Measurements from ENCODE around the gene HTR3E. TPM values are rescaled to one million over a fixed set of nuclear protein-coding genes. Genes with fewer than 3 reads are reported as not detected.
A peak's percentile ranks its signal among the peaks of the same experiment; 100 is the strongest.
"Not testable (repeated sequence)": the region's sequence is repeated elsewhere in the genome, so short reads cannot be mapped to it uniquely, and the experiment has no call there.

HTR3E gene
- total RNA-seq, 4 donors from 2014 or later = 1.2 TPM; not detected in 3

DNA sequence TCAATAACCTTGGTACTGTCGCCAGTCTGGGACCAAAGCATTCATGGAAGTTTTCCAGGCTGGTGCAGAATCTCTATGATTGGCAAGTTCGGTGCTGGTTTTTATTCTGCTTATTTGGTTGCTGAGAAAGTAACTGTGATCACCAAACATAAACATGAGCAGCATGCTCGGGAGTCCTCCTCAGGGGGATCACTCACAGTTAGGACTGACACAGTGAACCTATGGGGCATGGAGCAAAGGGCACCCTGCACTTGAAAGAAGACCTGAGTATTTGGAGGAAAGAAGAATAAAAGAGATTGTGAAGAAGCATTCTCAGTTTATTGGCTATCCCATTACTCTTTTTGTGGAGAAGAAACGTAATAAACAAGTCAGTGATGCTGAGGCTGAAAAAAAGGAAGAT lies 19.2 kb downstream of the HTR3E start:
- no peaks in the 10 kb centered on the region for H3K27me3 ChIP-seq
- no peak overlapping the region for H3K27ac ChIP-seq
- H3K9me3 ChIP-seq = no peaks in the 10 kb centered on the region
- H3K36me3 ChIP-seq = no peaks in the 10 kb centered on the region
- DNase-seq = no peak
- no peak overlapping the region for H3K4me3 ChIP-seq
- TF ChIP-seq, protein P1, sequence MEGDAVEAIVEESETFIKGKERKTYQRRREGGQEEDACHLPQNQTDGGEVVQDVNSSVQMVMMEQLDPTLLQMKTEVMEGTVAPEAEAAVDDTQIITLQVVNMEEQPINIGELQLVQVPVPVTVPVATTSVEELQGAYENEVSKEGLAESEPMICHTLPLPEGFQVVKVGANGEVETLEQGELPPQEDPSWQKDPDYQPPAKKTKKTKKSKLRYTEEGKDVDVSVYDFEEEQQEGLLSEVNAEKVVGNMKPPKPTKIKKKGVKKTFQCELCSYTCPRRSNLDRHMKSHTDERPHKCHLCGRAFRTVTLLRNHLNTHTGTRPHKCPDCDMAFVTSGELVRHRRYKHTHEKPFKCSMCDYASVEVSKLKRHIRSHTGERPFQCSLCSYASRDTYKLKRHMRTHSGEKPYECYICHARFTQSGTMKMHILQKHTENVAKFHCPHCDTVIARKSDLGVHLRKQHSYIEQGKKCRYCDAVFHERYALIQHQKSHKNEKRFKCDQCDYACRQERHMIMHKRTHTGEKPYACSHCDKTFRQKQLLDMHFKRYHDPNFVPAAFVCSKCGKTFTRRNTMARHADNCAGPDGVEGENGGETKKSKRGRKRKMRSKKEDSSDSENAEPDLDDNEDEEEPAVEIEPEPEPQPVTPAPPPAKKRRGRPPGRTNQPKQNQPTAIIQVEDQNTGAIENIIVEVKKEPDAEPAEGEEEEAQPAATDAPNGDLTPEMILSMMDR (IDR thresholded peaks at IDR 0.05) = no peak
- no peak for TF ChIP-seq POLR2A (IDR thresholded peaks at IDR 0.05)
- H3K4me1 ChIP-seq = no peaks in the 10 kb centered on the region

DNA sequence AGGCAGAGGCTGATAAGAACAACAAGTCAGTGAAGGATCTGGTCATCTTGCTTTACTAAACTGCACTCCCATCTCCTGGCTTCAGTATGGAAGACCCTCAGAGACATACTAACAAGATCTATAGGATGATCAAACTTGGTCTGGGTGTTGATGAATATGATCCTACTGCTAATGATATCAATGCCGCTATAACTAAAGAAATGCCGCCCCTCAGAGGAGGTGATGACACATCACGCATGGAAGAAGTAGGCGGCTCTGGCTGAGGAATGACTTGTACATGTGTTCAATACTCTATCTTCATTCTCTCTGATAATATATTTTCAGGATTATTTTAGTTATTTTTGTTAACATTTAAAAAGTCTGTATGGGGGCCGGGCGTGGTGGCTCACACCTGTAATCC lies 20.8 kb downstream of the HTR3E start:
- TF ChIP-seq, protein P1 (IDR thresholded peaks at IDR 0.05) = peak in 1 of 6 experiments; percentile 4
- no peak for TF ChIP-seq POLR2A (IDR thresholded peaks at IDR 0.05)
- Histone ChIP-seq H3K4me3 (no peak overlapping the region), H3K27ac (no peak overlapping the region), H3K36me3 (no peaks in the 10 kb centered on the region), H3K4me1 (no peaks in the 10 kb centered on the region), H3K27me3 (no peaks in the 10 kb centered on the region), H3K9me3 (no peaks in the 10 kb centered on the region)
- no peak for DNase-seq

DNA sequence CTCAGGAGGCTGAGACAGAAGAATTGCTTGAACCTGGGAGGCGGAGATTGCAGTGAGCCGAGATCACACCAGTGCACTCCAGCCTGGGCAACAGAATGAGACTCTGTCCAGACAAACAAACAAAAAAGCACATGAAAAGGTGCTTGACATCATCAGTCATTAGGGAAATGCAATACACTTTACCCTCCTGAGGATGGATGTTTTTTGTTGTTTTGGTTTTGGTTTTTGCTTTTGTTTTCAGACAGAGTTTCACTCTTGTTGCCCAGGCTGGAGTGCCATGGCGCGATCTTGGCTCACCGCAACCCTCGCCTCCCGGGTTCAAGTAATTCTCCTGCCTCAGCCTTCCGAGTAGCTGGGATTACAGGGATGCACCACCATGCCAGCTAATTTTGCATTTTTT lies 24.2 kb downstream of the HTR3E start:
- H3K36me3 ChIP-seq, DNase-seq: not testable (repeated sequence)

DNA sequence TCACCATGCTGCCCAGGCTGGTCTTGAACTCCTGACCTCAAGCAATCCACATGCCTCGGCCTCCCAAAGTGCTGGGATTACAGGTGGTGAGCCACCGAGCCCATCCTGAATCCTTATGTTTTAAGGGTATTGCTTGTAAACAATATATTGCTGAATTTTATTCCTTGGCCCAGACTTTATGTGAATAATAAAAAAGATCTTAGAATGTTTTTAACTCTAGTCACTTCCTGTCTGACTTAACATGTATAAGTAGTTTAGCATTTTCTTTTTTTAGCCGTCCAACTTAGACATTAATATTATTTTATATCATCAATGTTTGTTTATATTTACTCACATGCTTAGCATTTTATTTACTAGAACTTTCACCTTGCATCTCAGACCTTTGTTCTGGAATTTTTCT lies 29.1 kb downstream of the HTR3E start:
- H3K36me3 ChIP-seq = no peaks in the 10 kb centered on the region
- DNase-seq = peak in 1 of 3 donors; percentile 15
- TF ChIP-seq, protein P1 (IDR thresholded peaks at IDR 0.05) = no peak
- no peak for TF ChIP-seq POLR2A (IDR thresholded peaks at IDR 0.05)
- no peaks in the 10 kb centered on the region for H3K27me3 ChIP-seq
- H3K4me3 ChIP-seq = no peak overlapping the region
- H3K4me1 ChIP-seq = no peaks in the 10 kb centered on the region
- H3K9me3 ChIP-seq = no peaks in the 10 kb centered on the region
- H3K27ac ChIP-seq = no peak overlapping the region

More for the DNA sequence above, 24.2 kb downstream of the HTR3E start:
- H3K4me1 ChIP-seq, H3K9me3 ChIP-seq, H3K27me3 ChIP-seq, H3K27ac ChIP-seq, H3K4me3 ChIP-seq: not testable (repeated sequence)

DNA sequence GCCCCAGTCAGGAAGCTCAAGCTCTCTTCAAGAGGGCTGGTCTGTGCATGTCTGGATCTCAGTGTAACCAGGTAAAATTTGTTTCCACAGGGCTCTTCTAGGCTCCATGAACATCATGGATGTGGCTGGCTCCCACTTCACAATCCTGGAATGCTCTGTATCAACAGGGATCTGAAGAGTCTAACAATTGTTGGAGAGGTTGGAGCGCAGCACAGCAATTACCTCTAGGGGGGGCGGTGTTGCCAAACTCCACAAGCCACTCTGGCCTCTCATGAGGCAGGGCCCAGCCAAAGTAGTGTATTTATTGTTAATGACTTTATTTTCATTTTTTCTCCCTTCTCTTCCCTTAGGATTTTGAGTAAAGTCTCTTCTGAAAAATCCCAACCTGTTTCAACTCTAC lies 32.1 kb downstream of the HTR3E start:
- Histone ChIP-seq H3K36me3 (no peaks in the 10 kb centered on the region), H3K27me3 (no peaks in the 10 kb centered on the region), H3K4me3 (no peak overlapping the region), H3K4me1 (no peaks in the 10 kb centered on the region), H3K27ac (no peak overlapping the region), H3K9me3 (no peaks in the 10 kb centered on the region)
- TF ChIP-seq, protein P1 (IDR thresholded peaks at IDR 0.05) = peak in 1 of 6 experiments; percentile 19
- no peak for TF ChIP-seq POLR2A (IDR thresholded peaks at IDR 0.05)
- DNase-seq = peak in 1 of 3 donors; percentile 49

DNA sequence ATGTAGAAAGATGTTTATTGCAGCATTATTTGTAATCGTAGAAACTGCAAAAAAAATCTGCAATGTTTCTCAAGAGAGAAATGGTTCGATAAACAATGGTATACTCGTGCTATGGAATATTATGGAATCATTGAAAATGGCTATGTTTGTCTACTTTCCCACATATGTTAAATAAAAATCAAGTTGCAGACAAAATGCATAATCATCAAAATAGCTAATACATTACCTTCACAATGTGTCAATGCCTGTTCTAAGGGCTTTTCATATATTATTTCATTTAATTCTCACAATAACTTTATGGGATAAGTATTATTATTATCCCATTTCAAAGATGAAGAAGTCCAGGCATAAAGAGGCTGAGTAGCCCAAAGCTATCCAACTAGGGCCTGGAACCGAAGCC lies 36.1 kb downstream of the HTR3E start:
- Histone ChIP-seq H3K36me3 (peaks cover 0 to 9% (median 0%) of the 10 kb centered on the region in 3 donors), H3K9me3 (no peaks in the 10 kb centered on the region), H3K27me3 (no peaks in the 10 kb centered on the region), H3K4me1 (peaks cover 0 to 17% (median 5%) of the 10 kb centered on the region in 4 donors), H3K4me3 (no peak overlapping the region), H3K27ac (no peak overlapping the region)
- no peak for DNase-seq
- no peak for TF ChIP-seq POLR2A (IDR thresholded peaks at IDR 0.05)
- TF ChIP-seq, protein P1 (IDR thresholded peaks at IDR 0.05) = no peak

Data from Peyer's patch (tissue), 4 donors.